Panc1 (cell line): ENCODE measurements around the gene GLI3. TPM values are rescaled to one million over a fixed set of nuclear protein-coding genes. Genes with fewer than 3 reads are reported as not detected.
A peak's percentile ranks its signal among the peaks of the same experiment; 100 is the strongest.

ENCODE experiments used
- ATAC-seq: fragments of 200-7000 bp; cut with Tn5 transposase; 2 replicates; pipeline ENCODE4 v1.9.1; 2020; ENCODE audit warnings: mild to moderate bottlenecking, moderate library complexity
- BruUV-seq: library from RNA; stranded (reverse); fragments of 400-500 nt; replicated peaks from 2 replicates; lab custom pipeline; 2021; lab: Mats Ljungman, UMichigan
- CTCF ChIA-PET: fragments of 300-600 bp; sonication (Branson Sonifier 250); formaldehyde crosslinking; loops from one replicate; lab custom pipeline; 2022; ENCODE audit warnings: antibody characterized with exemption; lab: Charles Lee
- POLR2A ChIA-PET: fragments of 300-600 bp; sonication (Branson Sonifier 250); formaldehyde crosslinking; loops from one replicate; lab custom pipeline; 2022; ENCODE audit warnings: antibody characterized with exemption; lab: Charles Lee
- DNase-seq: peaks from one replicate; pipeline ENCODE4 v3.0.0-alpha.2; 2010; ENCODE audit warnings: low read depth, low spot score
- H3K27ac ChIP-seq: 2 replicates; pipeline ENCODE4 v1.5.1; 2011; ENCODE audit warnings: mild to moderate bottlenecking, low read length, inconsistent platforms
- H3K27me3 ChIP-seq: fragments of 200-500 bp; sonication (Bioruptor generic); 2 replicates; pipeline ENCODE4 v1.6.0; 2014; ENCODE audit warnings: low read length, inconsistent platforms; ENCODE audit not compliant: control insufficient read depth, insufficient read depth
- H3K36me3 ChIP-seq: fragments of 200-500 bp; sonication (Bioruptor generic); 2 replicates; pipeline ENCODE4 v1.5.1; 2014; ENCODE audit warnings: inconsistent platforms, mild to moderate bottlenecking, low read length, moderate library complexity; ENCODE audit not compliant: control insufficient read depth, insufficient read depth
- H3K4me1 ChIP-seq: 2 replicates; pipeline ENCODE4 v1.5.1; 2011; ENCODE audit warnings: inconsistent platforms, mild to moderate bottlenecking, low read length, moderate library complexity; ENCODE audit not compliant: control insufficient read depth, insufficient read depth
- H3K4me3 ChIP-seq, 2 experiments: 2 replicates each; pipeline ENCODE4 v1.5.1; 2011 to 2012; ENCODE audit warnings: low read depth in 2 of 2, low read length in 2 of 2, mild to moderate bottlenecking in 2 of 2, inconsistent platforms in 1 of 2, moderate library complexity in 1 of 2
- H3K9me3 ChIP-seq: fragments of 200-500 bp; sonication (Bioruptor generic); 2 replicates; pipeline ENCODE4 v1.5.1; 2014; ENCODE audit warnings: low read depth, mild to moderate bottlenecking, inconsistent platforms, low read length, moderate library complexity; ENCODE audit not compliant: control insufficient read depth, insufficient read depth
- POLR2AphosphoS5 ChIP-seq: IDR thresholded peaks from 2 replicates; pipeline ENCODE4 v1.6.1; 2012; ENCODE audit warnings: mild to moderate bottlenecking, low read depth, low read length, moderate library complexity
- SIN3A ChIP-seq: IDR thresholded peaks from 2 replicates; pipeline ENCODE4 v1.6.1; 2012; ENCODE audit warnings: low read depth, mild to moderate bottlenecking, low read length, moderate library complexity, borderline replicate concordance; ENCODE audit not compliant: insufficient read depth
- TCF7L2 ChIP-seq: IDR thresholded peaks from 2 replicates; pipeline ENCODE4 v1.6.1; 2011; ENCODE audit warnings: mild to moderate bottlenecking, low read depth, low read length, inconsistent platforms
- in situ Hi-C: cut with HindIII; loops from 2 replicates; pipeline ENCODE4 v1.10.0; 2016; ENCODE audit warnings: low sequenced_read_pairs, low pct_unique_long_range_greater_than_20kb
- intact Hi-C: fragments of 100-400 bp; cut with micrococcal nuclease; formaldehyde crosslinking; loops from one replicate; pipeline ENCODE4 v1.10.0; 2022; ENCODE audit not compliant: unreplicated experiment
- total RNA-seq: library from RNA; stranded (reverse); gene quantifications from one replicate; pipeline ENCODE4 v1.2.1, GENCODE V29; 2021; ENCODE audit not compliant: unreplicated experiment
- TF ChIP-seq, protein P1 (sequence below): fragments of 450-650 bp; IDR thresholded peaks from 2 replicates; pipeline ENCODE4 v1.5.1; 2017; ENCODE audit warnings: mild to moderate bottlenecking
- TF ChIP-seq, protein P2 (sequence below), 2 experiments: IDR thresholded peaks; 2 replicates each; pipeline ENCODE4 v1.6.1; 2011 to 2012; ENCODE audit warnings: low read depth in 2 of 2, control low read depth in 1 of 2, low read length in 1 of 2, mild to moderate bottlenecking in 1 of 2, moderate library complexity in 1 of 2; ENCODE audit not compliant: insufficient read depth in 1 of 2

Gene GLI3
- total RNA-seq, 1 experiment from 2014 or later: 3.7 TPM

- in situ Hi-C loops (no loop called here), intact Hi-C loops (loop anchor here (5.0 to 10.0 kb wide), 3 partner anchors 210 to 868 kb away; no protein-coding TSS in a partner anchor)
- TF ChIP-seq SIN3A (no peak), TCF7L2 (no peak)
- TF ChIP-seq, protein P1, sequence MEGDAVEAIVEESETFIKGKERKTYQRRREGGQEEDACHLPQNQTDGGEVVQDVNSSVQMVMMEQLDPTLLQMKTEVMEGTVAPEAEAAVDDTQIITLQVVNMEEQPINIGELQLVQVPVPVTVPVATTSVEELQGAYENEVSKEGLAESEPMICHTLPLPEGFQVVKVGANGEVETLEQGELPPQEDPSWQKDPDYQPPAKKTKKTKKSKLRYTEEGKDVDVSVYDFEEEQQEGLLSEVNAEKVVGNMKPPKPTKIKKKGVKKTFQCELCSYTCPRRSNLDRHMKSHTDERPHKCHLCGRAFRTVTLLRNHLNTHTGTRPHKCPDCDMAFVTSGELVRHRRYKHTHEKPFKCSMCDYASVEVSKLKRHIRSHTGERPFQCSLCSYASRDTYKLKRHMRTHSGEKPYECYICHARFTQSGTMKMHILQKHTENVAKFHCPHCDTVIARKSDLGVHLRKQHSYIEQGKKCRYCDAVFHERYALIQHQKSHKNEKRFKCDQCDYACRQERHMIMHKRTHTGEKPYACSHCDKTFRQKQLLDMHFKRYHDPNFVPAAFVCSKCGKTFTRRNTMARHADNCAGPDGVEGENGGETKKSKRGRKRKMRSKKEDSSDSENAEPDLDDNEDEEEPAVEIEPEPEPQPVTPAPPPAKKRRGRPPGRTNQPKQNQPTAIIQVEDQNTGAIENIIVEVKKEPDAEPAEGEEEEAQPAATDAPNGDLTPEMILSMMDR: peak; percentile 87
- TF ChIP-seq, protein P2, sequence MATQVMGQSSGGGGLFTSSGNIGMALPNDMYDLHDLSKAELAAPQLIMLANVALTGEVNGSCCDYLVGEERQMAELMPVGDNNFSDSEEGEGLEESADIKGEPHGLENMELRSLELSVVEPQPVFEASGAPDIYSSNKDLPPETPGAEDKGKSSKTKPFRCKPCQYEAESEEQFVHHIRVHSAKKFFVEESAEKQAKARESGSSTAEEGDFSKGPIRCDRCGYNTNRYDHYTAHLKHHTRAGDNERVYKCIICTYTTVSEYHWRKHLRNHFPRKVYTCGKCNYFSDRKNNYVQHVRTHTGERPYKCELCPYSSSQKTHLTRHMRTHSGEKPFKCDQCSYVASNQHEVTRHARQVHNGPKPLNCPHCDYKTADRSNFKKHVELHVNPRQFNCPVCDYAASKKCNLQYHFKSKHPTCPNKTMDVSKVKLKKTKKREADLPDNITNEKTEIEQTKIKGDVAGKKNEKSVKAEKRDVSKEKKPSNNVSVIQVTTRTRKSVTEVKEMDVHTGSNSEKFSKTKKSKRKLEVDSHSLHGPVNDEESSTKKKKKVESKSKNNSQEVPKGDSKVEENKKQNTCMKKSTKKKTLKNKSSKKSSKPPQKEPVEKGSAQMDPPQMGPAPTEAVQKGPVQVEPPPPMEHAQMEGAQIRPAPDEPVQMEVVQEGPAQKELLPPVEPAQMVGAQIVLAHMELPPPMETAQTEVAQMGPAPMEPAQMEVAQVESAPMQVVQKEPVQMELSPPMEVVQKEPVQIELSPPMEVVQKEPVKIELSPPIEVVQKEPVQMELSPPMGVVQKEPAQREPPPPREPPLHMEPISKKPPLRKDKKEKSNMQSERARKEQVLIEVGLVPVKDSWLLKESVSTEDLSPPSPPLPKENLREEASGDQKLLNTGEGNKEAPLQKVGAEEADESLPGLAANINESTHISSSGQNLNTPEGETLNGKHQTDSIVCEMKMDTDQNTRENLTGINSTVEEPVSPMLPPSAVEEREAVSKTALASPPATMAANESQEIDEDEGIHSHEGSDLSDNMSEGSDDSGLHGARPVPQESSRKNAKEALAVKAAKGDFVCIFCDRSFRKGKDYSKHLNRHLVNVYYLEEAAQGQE (IDR thresholded peaks at IDR 0.05; ENCODE audit: insufficient read depth in 1 of 2, low read depth in 2 of 2, low read length in 1 of 2): no peak
- Histone ChIP-seq H3K27ac (no peak overlapping the region), H3K36me3 (no peaks in the 10 kb centered on the region), H3K9me3 (no peaks in the 10 kb centered on the region), H3K27me3 (no peaks in the 10 kb centered on the region), H3K4me3 (no peak overlapping the region), H3K4me1 (0 out of 2 replicates have a peak, but pooled peaks cover 3% of the 10 kb centered on the region)
- no TSS peak for BruUV-seq
- peak; percentile 41 for DNase-seq
- POLR2A ChIA-PET: no interaction called here
- CTCF ChIA-PET: interaction anchor here (1.0 to 1.3 kb wide), 4 partner anchors 34 to 866 kb away, joined by 3 to 4 read pairs (median 4); no protein-coding TSS in a partner anchor
- ATAC-seq: peak; percentile 61; the same call in 1 of the 2 replicates
Measured at GRCh38 chr7:41977151-41977651, 259.8 kb downstream of the GLI3 start.

DNA sequence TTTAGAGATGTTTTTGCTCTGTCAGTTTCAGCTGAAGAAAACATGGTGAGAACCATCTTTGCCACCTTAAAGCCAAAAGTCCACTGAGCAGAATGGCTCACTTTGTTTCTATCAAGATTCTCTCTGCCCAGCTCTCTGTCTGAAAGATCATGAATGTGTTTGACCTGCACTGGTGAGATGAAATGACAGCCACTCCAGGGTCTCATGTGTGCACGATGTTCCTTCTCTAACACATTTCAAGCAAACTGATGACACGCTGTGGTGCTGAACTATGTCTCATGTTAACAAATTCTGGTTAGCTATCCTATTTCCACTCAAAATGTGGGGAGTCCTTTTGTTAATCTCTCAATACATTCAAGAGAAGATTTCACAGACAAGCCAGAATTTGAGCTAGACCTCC, 260.6 kb downstream of the GLI3 start:
- Histone ChIP-seq H3K36me3 (no peaks in the 10 kb centered on the region), H3K27ac (no peak overlapping the region), H3K9me3 (no peaks in the 10 kb centered on the region), H3K4me1 (0 out of 2 replicates have a peak, but pooled peaks cover 3% of the 10 kb centered on the region), H3K27me3 (no peaks in the 10 kb centered on the region), H3K4me3 (no peak overlapping the region)
- no peak for DNase-seq
- POLR2A ChIA-PET: no interaction called here
- TF ChIP-seq TCF7L2: no peak
- no peak for TF ChIP-seq SIN3A
- no peak for ATAC-seq
- intact Hi-C loops (loop anchor here (5.0 to 10.0 kb wide), 3 partner anchors 211 to 868 kb away; no protein-coding TSS in a partner anchor), in situ Hi-C loops (no loop called here)
- BruUV-seq: no TSS peak
- CTCF ChIA-PET: no interaction called here

DNA sequence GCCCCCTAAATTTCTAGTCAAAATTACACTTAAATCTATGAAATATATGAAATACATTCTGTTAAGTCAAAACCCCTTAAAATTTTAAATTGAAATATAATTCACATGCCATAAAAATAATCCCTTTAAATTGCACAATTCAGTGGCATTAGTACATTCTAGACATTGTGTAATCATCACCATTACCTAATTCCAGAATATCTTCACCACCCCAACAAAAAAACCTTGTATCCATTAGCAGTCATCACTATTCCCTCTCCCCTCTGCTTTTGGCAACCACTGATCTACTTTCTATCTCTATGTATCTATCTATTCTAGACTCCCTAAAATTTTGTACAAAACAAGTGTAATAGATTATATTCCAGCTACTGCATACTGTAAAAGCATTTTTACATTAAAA, 261.2 kb downstream of the GLI3 start:
- no TSS peak for BruUV-seq
- CTCF ChIA-PET: no interaction called here

More for the DNA sequence above, 261.2 kb downstream of the GLI3 start:
- DNase-seq (no peak), ATAC-seq (no peak)
- Histone ChIP-seq H3K4me1 (0 out of 2 replicates have a peak, but pooled peaks cover 3% of the 10 kb centered on the region), H3K4me3 (no peak overlapping the region), H3K36me3 (no peaks in the 10 kb centered on the region), H3K9me3 (no peaks in the 10 kb centered on the region), H3K27ac (no peak overlapping the region), H3K27me3 (no peaks in the 10 kb centered on the region)
- in situ Hi-C loops (no loop called here), intact Hi-C loops (loop anchor here (5.0 to 10.0 kb wide), 3 partner anchors 211 to 869 kb away; no protein-coding TSS in a partner anchor)
- TF ChIP-seq, protein P1: no peak
- TF ChIP-seq, protein P2 (IDR thresholded peaks at IDR 0.05; ENCODE audit: insufficient read depth in 1 of 2, low read depth in 2 of 2, low read length in 1 of 2): no peak
- TF ChIP-seq SIN3A (no peak), POLR2AphosphoS5 (no peak), TCF7L2 (no peak)
- POLR2A ChIA-PET: no interaction called here
